ENCODE data around the gene TTC23L.
A peak's percentile ranks its signal among the peaks of the same experiment; 100 is the strongest.

The TTC23L gene

GRCh38 chr5:34870382-34870781 is 31.4 kb downstream of the TTC23L start:
- DNase-seq (ENCODE audit: low read depth, low spot score) = no peak

GRCh38 chr5:34876275-34876674 is 37.3 kb downstream of the TTC23L start:
- no peak for DNase-seq (ENCODE audit: low read depth, low spot score)

GRCh38 chr5:34881246-34881645 is 42.3 kb downstream of the TTC23L start:
- no peak for DNase-seq (ENCODE audit: low read depth, low spot score)

GRCh38 chr5:34886392-34887119 is 47.6 kb downstream of the TTC23L start:
- DNase-seq (ENCODE audit: low read depth, low spot score) = no peak

- no peak for DNase-seq (ENCODE audit: low read depth, low spot score)
Observed at GRCh38 chr5:34889394-34889793, 50.4 kb downstream of the TTC23L start.

GRCh38 chr5:34891981-34892380 is 53.0 kb downstream of the TTC23L start:
- DNase-seq (ENCODE audit: low read depth, low spot score) = no peak

GRCh38 chr5:34892414-34892813 is 53.5 kb downstream of the TTC23L start:
- no peak for DNase-seq (ENCODE audit: low read depth, low spot score)

- no peak for DNase-seq (ENCODE audit: low read depth, low spot score)
Observed at GRCh38 chr5:34894716-34895115, 55.8 kb downstream of the TTC23L start.

- no peak for DNase-seq (ENCODE audit: low read depth, low spot score)
Observed at GRCh38 chr5:34895641-34896419, 56.9 kb downstream of the TTC23L start.

- DNase-seq (ENCODE audit: low read depth, low spot score) = no peak
Observed at GRCh38 chr5:34897646-34898045, 58.7 kb downstream of the TTC23L start.

- DNase-seq (ENCODE audit: low read depth, low spot score) = peak; percentile 13
Observed at GRCh38 chr5:34898258-34898895, 59.4 kb downstream of the TTC23L start.

GRCh38 chr5:34899066-34899465 is 60.1 kb downstream of the TTC23L start:
- no peak for DNase-seq (ENCODE audit: low read depth, low spot score)

GRCh38 chr5:34900652-34901051 is 61.7 kb downstream of the TTC23L start:
- DNase-seq (ENCODE audit: low read depth, low spot score) = no peak

- DNase-seq (ENCODE audit: low read depth, low spot score) = no peak
Observed at GRCh38 chr5:34903260-34903659, 64.3 kb downstream of the TTC23L start.

- DNase-seq (ENCODE audit: low read depth, low spot score) = no peak
Observed at GRCh38 chr5:34905564-34905963, 66.6 kb downstream of the TTC23L start.

- no peak for DNase-seq (ENCODE audit: low read depth, low spot score)
Observed at GRCh38 chr5:34913072-34913471, 74.1 kb downstream of the TTC23L start.

- no peak for DNase-seq (ENCODE audit: low read depth, low spot score)
Observed at GRCh38 chr5:34914671-34915138, 75.7 kb downstream of the TTC23L start.

GRCh38 chr5:34915139-34915855 is 76.3 kb downstream of the TTC23L start, which contains the start of the genes BRIX1 and RAD1:
TSS of gene BRIX1 (plus strand) at chr5:34915711. CDS start at chr5:34915739, 28 bp downstream.
TSS of gene RAD1 (minus strand) at chr5:34915504. CDS start at chr5:34914892, 612 bp downstream.
- peak; percentile 87 for DNase-seq (ENCODE audit: low read depth, low spot score)

- no peak for DNase-seq (ENCODE audit: low read depth, low spot score)
Observed at GRCh38 chr5:34915856-34916192, 76.9 kb downstream of the TTC23L start.

GRCh38 chr5:34916518-34916917 is 77.6 kb downstream of the TTC23L start:
- no peak for DNase-seq (ENCODE audit: low read depth, low spot score)

- DNase-seq (ENCODE audit: low read depth, low spot score) = no peak
Observed at GRCh38 chr5:34918025-34918424, 79.1 kb downstream of the TTC23L start.

- no peak for DNase-seq (ENCODE audit: low read depth, low spot score)
Observed at GRCh38 chr5:34919077-34919476, 80.1 kb downstream of the TTC23L start.

All from activated naive CD8-positive, alpha-beta T cell treated with anti-CD3 and anti-CD28 coated beads, Interleukin-2, amount 50 U/mL, for 16 hours (primary cell).